HEK293T (cell line): Measurements from ENCODE around the gene CETN3.

Experiments
- ARNT ChIP-seq: fragments of 450-650 bp; IDR thresholded peaks from 2 replicates; pipeline ENCODE4 v1.6.1; 2017; ENCODE audit warnings: mild to moderate bottlenecking
- BHLHE40 ChIP-seq: fragments of 450-650 bp; IDR thresholded peaks from 2 replicates; pipeline ENCODE4 v1.6.1; 2016; ENCODE audit warnings: mild to moderate bottlenecking, moderate library complexity, borderline replicate concordance
- ELF4 ChIP-seq: fragments of 450-650 bp; IDR thresholded peaks from 2 replicates; pipeline ENCODE4 v1.6.1; 2017; ENCODE audit warnings: antibody characterized with exemption
- FOXM1 ChIP-seq: fragments of 450-650 bp; IDR thresholded peaks from 2 replicates; pipeline ENCODE4 v1.6.1; 2017; ENCODE audit warnings: mild to moderate bottlenecking, borderline replicate concordance
- HDGF ChIP-seq: fragments of 450-650 bp; IDR thresholded peaks from 2 replicates; pipeline ENCODE4 v1.6.1; 2017; ENCODE audit warnings: antibody characterized with exemption, borderline replicate concordance
- LEF1 ChIP-seq: fragments of 450-650 bp; IDR thresholded peaks from 2 replicates; pipeline ENCODE4 v1.6.1; 2017; ENCODE audit warnings: mild to moderate bottlenecking, borderline replicate concordance
- NFRKB ChIP-seq: fragments of 450-650 bp; IDR thresholded peaks from 2 replicates; pipeline ENCODE4 v1.6.1; 2016; ENCODE audit warnings: mild to moderate bottlenecking, moderate library complexity
- SP1 ChIP-seq: fragments of 450-650 bp; IDR thresholded peaks from 2 replicates; pipeline ENCODE4 v1.6.1; 2017
- TARDBP ChIP-seq: fragments of 450-650 bp; IDR thresholded peaks from 2 replicates; pipeline ENCODE4 v1.6.1; 2016
- ZNF384 ChIP-seq: fragments of 450-650 bp; IDR thresholded peaks from 2 replicates; pipeline ENCODE4 v1.6.1; 2016
- TF ChIP-seq, protein P1 (sequence below): fragments of 450-650 bp; IDR thresholded peaks from 2 replicates; pipeline ENCODE4 v1.6.1; 2016

DNA sequence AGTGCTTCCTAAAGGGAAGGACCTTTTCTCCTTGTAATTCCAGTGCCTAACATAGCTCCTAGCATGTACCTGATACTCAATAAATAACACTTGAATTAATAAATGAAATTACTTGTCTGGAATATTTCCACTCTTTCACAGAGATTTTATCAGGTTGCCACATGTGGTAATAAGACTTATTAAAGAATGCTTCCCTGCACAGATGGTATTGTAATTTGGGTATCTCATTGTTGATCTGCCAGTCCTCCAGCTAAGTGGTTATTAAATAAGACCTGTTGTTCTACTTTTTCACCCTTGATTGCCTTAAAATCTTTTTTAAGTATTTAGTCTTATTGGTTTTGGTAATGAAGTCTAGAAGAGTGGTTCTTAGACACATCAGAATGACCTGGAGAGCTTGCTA is 28.1 kb upstream of the CETN3 start:
- no peak for TF ChIP-seq LEF1
- no peak for TF ChIP-seq ZNF384
- TF ChIP-seq BHLHE40 = no peak
- TF ChIP-seq FOXM1 = no peak
- no peak for TF ChIP-seq HDGF
- TF ChIP-seq ELF4 = no peak
- no peak for TF ChIP-seq ARNT
- TF ChIP-seq, protein P1, sequence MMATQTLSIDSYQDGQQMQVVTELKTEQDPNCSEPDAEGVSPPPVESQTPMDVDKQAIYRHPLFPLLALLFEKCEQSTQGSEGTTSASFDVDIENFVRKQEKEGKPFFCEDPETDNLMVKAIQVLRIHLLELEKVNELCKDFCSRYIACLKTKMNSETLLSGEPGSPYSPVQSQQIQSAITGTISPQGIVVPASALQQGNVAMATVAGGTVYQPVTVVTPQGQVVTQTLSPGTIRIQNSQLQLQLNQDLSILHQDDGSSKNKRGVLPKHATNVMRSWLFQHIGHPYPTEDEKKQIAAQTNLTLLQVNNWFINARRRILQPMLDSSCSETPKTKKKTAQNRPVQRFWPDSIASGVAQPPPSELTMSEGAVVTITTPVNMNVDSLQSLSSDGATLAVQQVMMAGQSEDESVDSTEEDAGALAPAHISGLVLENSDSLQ = no peak
- TF ChIP-seq SP1 = no peak
- TF ChIP-seq NFRKB = no peak
- TF ChIP-seq TARDBP = no peak
